WTC11 (cell line): Measurements from ENCODE around the gene TMEM40. TPM values are rescaled to one million over a fixed set of nuclear protein-coding genes. Genes with fewer than 3 reads are reported as not detected.

Source experiments
- ATAC-seq: fragments of 200-7000 bp; cut with Tn5 transposase; 2 replicates; pipeline ENCODE4 v1.10.0; 2021; ENCODE audit warnings: mild to moderate bottlenecking, moderate library complexity
- Bru-seq: library from RNA; stranded (reverse); fragments of 400-500 nt; gene quantifications from one replicate; lab custom pipeline; 2021; lab: Mats Ljungman, UMichigan
- CTCF ChIA-PET: fragments of 300-600 bp; sonication (Branson Sonifier 250); formaldehyde crosslinking; loops from one replicate; lab custom pipeline; 2021; ENCODE audit warnings: antibody characterized with exemption; lab: Charles Lee
- POLR2A ChIA-PET: fragments of 350-600 bp; sonication (Branson Sonifier 250); formaldehyde crosslinking; loops from one replicate; lab custom pipeline; 2021; ENCODE audit warnings: antibody characterized with exemption; lab: Charles Lee
- DNase-seq: peaks from one replicate; pipeline ENCODE4 v3.0.0; 2021; ENCODE audit warnings: low spot score
- H3K27ac Mint-ChIP-seq: 2 replicates; pipeline ENCODE4 v1.8.0; 2021; ENCODE audit warnings: mixed read lengths
- H3K27me3 Mint-ChIP-seq: 2 replicates; pipeline ENCODE4 v1.8.0; 2021; ENCODE audit warnings: low read depth, mild to moderate bottlenecking, moderate library complexity, mixed read lengths
- H3K36me3 Mint-ChIP-seq: 2 replicates; pipeline ENCODE4 v1.8.0; 2021; ENCODE audit warnings: mixed read lengths
- H3K4me1 Mint-ChIP-seq: 2 replicates; pipeline ENCODE4 v1.8.0; 2022; ENCODE audit warnings: mixed read lengths
- H3K4me3 Mint-ChIP-seq: 2 replicates; pipeline ENCODE4 v1.8.0; 2021; ENCODE audit warnings: mild to moderate bottlenecking, moderate library complexity, mixed read lengths
- H3K9me3 Mint-ChIP-seq: 2 replicates; pipeline ENCODE4 v1.8.0; 2021; ENCODE audit warnings: mixed read lengths
- AR ChIP-seq: fragments of 250-450 bp; sonication (Bioruptor Pico); IDR thresholded peaks from 2 replicates; pipeline ENCODE4 v1.9.0; 2021; ENCODE audit warnings: mild to moderate bottlenecking
- CREB1 ChIP-seq: sonication (generic); formaldehyde crosslinking; IDR thresholded peaks from 2 replicates; pipeline ENCODE4 v1.8.0; 2023; ENCODE audit warnings: mild to moderate bottlenecking, missing genetic modification reagents
- CREM ChIP-seq: sonication (generic); formaldehyde crosslinking; IDR thresholded peaks from 2 replicates; pipeline ENCODE4 v1.8.1; 2022; ENCODE audit warnings: mild to moderate bottlenecking, missing genetic modification reagents, moderate library complexity
- CTCF ChIP-seq: fragments of 200-600 bp; IDR thresholded peaks from 2 replicates; pipeline ENCODE4 v1.8.0; 2022; ENCODE audit warnings: antibody characterized with exemption
- EMX1 ChIP-seq: fragments of 250-450 bp; sonication (Bioruptor Pico); IDR thresholded peaks from 2 replicates; pipeline ENCODE4 v1.8.0; 2021; ENCODE audit warnings: mild to moderate bottlenecking
- ESRRA ChIP-seq: sonication (generic); formaldehyde crosslinking; IDR thresholded peaks from 2 replicates; pipeline ENCODE4 v1.8.1; 2022; ENCODE audit warnings: mild to moderate bottlenecking, missing genetic modification reagents, borderline replicate concordance
- FOXP1 ChIP-seq: sonication (generic); formaldehyde crosslinking; IDR thresholded peaks from 2 replicates; pipeline ENCODE4 v1.8.0; 2022; ENCODE audit warnings: missing genetic modification reagents, mild to moderate bottlenecking, moderate library complexity, borderline replicate concordance
- GRHL2 ChIP-seq: fragments of 250-450 bp; sonication (Bioruptor Pico); IDR thresholded peaks from 2 replicates; pipeline ENCODE4 v1.8.0; 2022; ENCODE audit warnings: mild to moderate bottlenecking, moderate library complexity; ENCODE audit not compliant: insufficient replicate concordance, severe bottlenecking
- KAT7 ChIP-seq: sonication (generic); formaldehyde crosslinking; IDR thresholded peaks from 2 replicates; pipeline ENCODE4 v1.8.1; 2023; ENCODE audit warnings: missing genetic modification reagents, mild to moderate bottlenecking, borderline replicate concordance
- MAX ChIP-seq: sonication (generic); formaldehyde crosslinking; IDR thresholded peaks from 2 replicates; pipeline ENCODE4 v1.8.0; 2022; ENCODE audit warnings: mild to moderate bottlenecking, missing genetic modification reagents
- MYBL2 ChIP-seq: sonication (generic); formaldehyde crosslinking; IDR thresholded peaks from 2 replicates; pipeline ENCODE4 v1.8.1; 2023; ENCODE audit warnings: mild to moderate bottlenecking, moderate library complexity, missing genetic modification reagents
- RELA ChIP-seq: sonication (generic); formaldehyde crosslinking; IDR thresholded peaks from 2 replicates; pipeline ENCODE4 v1.8.1; 2022; ENCODE audit warnings: missing genetic modification reagents, mild to moderate bottlenecking, borderline replicate concordance
- SOX15 ChIP-seq: fragments of 250-450 bp; sonication (Bioruptor Pico); IDR thresholded peaks from 2 replicates; pipeline ENCODE4 v1.9.0; 2021; ENCODE audit warnings: mild to moderate bottlenecking
- SP1 ChIP-seq: sonication (generic); formaldehyde crosslinking; conservative IDR thresholded peaks from 2 replicates; pipeline ENCODE4 v1.8.1; 2022; ENCODE audit warnings: missing genetic modification reagents
- TP53 ChIP-seq: sonication (generic); formaldehyde crosslinking; IDR thresholded peaks from 2 replicates; pipeline ENCODE4 v1.8.1; 2023; ENCODE audit warnings: mild to moderate bottlenecking, missing genetic modification reagents
- USF1 ChIP-seq: sonication (generic); formaldehyde crosslinking; IDR thresholded peaks from 2 replicates; pipeline ENCODE4 v1.8.0; 2022; ENCODE audit warnings: mild to moderate bottlenecking, missing genetic modification reagents
- USF2 ChIP-seq: sonication (generic); formaldehyde crosslinking; IDR thresholded peaks from 2 replicates; pipeline ENCODE4 v1.8.1; 2023; ENCODE audit warnings: mild to moderate bottlenecking, missing genetic modification reagents, moderate library complexity
- ZBTB21 ChIP-seq: sonication (generic); formaldehyde crosslinking; IDR thresholded peaks from 2 replicates; pipeline ENCODE4 v1.8.1; 2023; ENCODE audit warnings: mild to moderate bottlenecking, missing genetic modification reagents, borderline replicate concordance
- ZNF121 ChIP-seq: sonication (generic); formaldehyde crosslinking; IDR thresholded peaks from 2 replicates; pipeline ENCODE4 v1.8.0; 2023; ENCODE audit warnings: missing genetic modification reagents
- ZNF219 ChIP-seq: sonication (generic); formaldehyde crosslinking; IDR thresholded peaks from 2 replicates; pipeline ENCODE4 v1.8.0; 2023; ENCODE audit warnings: missing genetic modification reagents, mild to moderate bottlenecking, borderline replicate concordance
- ZNF423 ChIP-seq: fragments of 250-450 bp; sonication (Bioruptor Pico); IDR thresholded peaks from 2 replicates; pipeline ENCODE4 v2.1.2; 2022; ENCODE audit warnings: mild to moderate bottlenecking, moderate library complexity
- ZNF512 ChIP-seq: sonication (generic); formaldehyde crosslinking; IDR thresholded peaks from 2 replicates; pipeline ENCODE4 v1.8.1; 2022; ENCODE audit warnings: missing genetic modification reagents, borderline replicate concordance
- long read RNA-seq, 3 experiments: library from RNA in 1 of 3; library from capped mRNA in 1 of 3; library from polyadenylated mRNA in 1 of 3; unstranded in 2 of 3; stranded (forward) in 1 of 3; transcript quantifications; one replicate each; pipeline ENCODE4 v2.0.0, GENCODE V29; 2021
- total RNA-seq: library from RNA; stranded (reverse); gene quantifications from 3 replicates; pipeline ENCODE4 v1.2.3, GENCODE V29; 2021

The TMEM40 gene
- total RNA-seq (0.17 TPM in 1 of 3 replicates, not detected in the others), Bru-seq, nascent RNA (percentile 4 among the genes with signal in this experiment)
- long read RNA-seq, experiment 1, partial matches to known transcripts: 0 of 3 reads
- long read RNA-seq, experiment 1, other reads (novel, unspliced or antisense): 3 of 3 reads
- long read RNA-seq, experiment 2: 0 reads
- long read RNA-seq, experiment 3, partial matches to known transcripts: 0 of 1 reads
- long read RNA-seq, experiment 3, other reads (novel, unspliced or antisense): 1 of 1 reads

- peak; percentile 28 for DNase-seq
- Mint-ChIP-seq H3K4me3 (no peak within 1 kb of the TSS), H3K27me3 (peaks cover 2% of the 10 kb centered on the region; the same call in 1 of the 2 replicates), H3K4me1 (peaks cover 18% of the 10 kb centered on the region), H3K9me3 (no peaks in the 10 kb centered on the region), H3K27ac (peak within 1 kb of the TSS; percentile 66), H3K36me3 (no peaks in the 10 kb centered on the region)
- POLR2A ChIA-PET: no interaction called here
- ATAC-seq: peak; percentile 57
- CTCF ChIA-PET: interaction anchor here (1.1 to 2.1 kb wide), 3 partner anchors 13 to 52 kb away, joined by 3 to 4 read pairs (median 4); no protein-coding TSS in a partner anchor
- TF ChIP-seq MAX: 0 out of 2 replicates have a peak, but pooled peaks have one; percentile 34
- TF ChIP-seq MYBL2 (CRISPR knock-in tag): no peak
- TF ChIP-seq, all 79 proteins: peak for 1
These were observed at the start of gene TMEM40 for GRCh38 chr3:12759097-12759679. TMEM40 (minus strand) TSS chr3:12759259; CDS start chr3:12749832, 9,427 bp downstream.

- POLR2A ChIA-PET: no interaction called here
- CTCF ChIA-PET: interaction anchor here (2.3 to 4.3 kb wide), 3 partner anchors 11 to 102 kb away, joined by 22 to 62 read pairs (median 47); partner anchors contain the start of gene CAND2
- Mint-ChIP-seq H3K4me3 (peak overlapping the region; percentile 31), H3K9me3 (no peaks in the 10 kb centered on the region), H3K27me3 (no peaks in the 10 kb centered on the region; the same call in 1 of the 2 replicates), H3K4me1 (peaks cover 13% of the 10 kb centered on the region), H3K36me3 (peaks cover 11% of the 10 kb centered on the region; the same call in 1 of the 2 replicates), H3K27ac (no peak overlapping the region)
- DNase-seq (no peak), ATAC-seq (no peak)
- no peak for TF ChIP-seq ZNF512
- TF ChIP-seq SP1 (CRISPR knock-in tag): no peak
- TF ChIP-seq MYBL2 (CRISPR knock-in tag): no peak
- TF ChIP-seq SOX15: no peak
- TF ChIP-seq ZNF219 (CRISPR knock-in tag): no peak
- no peak for TF ChIP-seq ZBTB21 (CRISPR knock-in tag)
- TF ChIP-seq FOXP1: no peak
- TF ChIP-seq USF1 (CRISPR knock-in tag): no peak
These were observed 49.5 kb upstream of the TMEM40 start for GRCh38 chr3:12808587-12808986.

DNA sequence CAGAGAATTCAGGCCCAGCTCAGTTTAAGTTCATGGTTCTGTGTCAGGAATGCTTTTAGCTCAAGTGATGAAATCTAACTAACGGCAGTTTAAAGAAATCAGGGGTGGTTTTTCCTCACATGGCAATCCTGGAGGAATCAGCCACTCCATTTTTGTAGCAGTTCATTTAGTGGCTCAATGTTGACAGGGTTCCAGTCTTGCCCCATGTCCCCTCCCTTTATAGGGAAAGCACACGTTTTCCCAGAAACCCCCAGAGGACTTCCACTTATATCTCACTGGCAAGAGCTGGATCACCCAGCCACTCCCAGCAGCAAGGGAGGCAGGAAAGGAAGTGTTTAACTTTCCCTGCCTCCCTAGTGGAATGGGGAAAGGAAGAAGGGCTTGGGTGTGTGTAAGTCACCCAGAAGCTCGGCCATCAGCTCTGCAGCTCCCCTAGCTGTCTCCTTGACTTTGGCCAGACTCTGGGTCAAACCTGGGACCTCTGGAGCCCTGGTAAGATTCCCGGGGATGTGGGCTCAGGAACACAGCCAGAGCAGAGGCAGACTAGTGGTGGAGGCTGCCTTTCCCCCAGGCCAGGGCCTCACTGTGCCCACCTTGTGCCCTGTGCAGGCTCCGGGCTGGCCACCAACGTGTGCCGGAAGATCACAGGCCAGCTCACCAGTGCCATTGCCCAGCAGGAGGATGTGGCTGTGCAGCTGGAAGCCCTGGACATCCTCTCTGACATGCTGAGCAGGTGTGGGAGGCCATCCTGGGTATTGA, 48.7 kb upstream of the TMEM40 start:
- CTCF ChIA-PET: interaction anchor here (0.7 to 4.3 kb wide), 6 partner anchors 10 to 160 kb away, joined by 3 to 62 read pairs (median 5); partner anchors contain the start of gene CAND2

More for the DNA sequence above, 48.7 kb upstream of the TMEM40 start:
- H3K36me3 Mint-ChIP-seq: peaks cover 15% of the 10 kb centered on the region; the same call in 1 of the 2 replicates
- DNase-seq: no peak
- H3K27me3 Mint-ChIP-seq: no peaks in the 10 kb centered on the region; the same call in 1 of the 2 replicates
- POLR2A ChIA-PET: interaction anchor here (1.0 kb wide), 1 partner anchor 10 kb away, joined by 3 read pairs; no protein-coding TSS in a partner anchor
- H3K27ac Mint-ChIP-seq: no peak overlapping the region
- TF ChIP-seq RELA (CRISPR knock-in tag): no peak
- TF ChIP-seq EMX1 (CRISPR knock-in tag): no peak
- no peak for TF ChIP-seq CREB1 (CRISPR knock-in tag)
- no peak for TF ChIP-seq KAT7 (CRISPR knock-in tag)
- no peak for TF ChIP-seq CTCF
- no peak for TF ChIP-seq CREM (CRISPR knock-in tag)
- no peak for TF ChIP-seq ZNF121 (CRISPR knock-in tag)
- TF ChIP-seq AR: no peak
- TF ChIP-seq ZNF423 (CRISPR knock-in tag): no peak
- TF ChIP-seq USF2: no peak
- TF ChIP-seq TP53: no peak
- TF ChIP-seq GRHL2 (CRISPR knock-in tag): no peak
- no peak for TF ChIP-seq ESRRA (CRISPR knock-in tag)
- H3K4me1 Mint-ChIP-seq: peaks cover 13% of the 10 kb centered on the region
- no peak for ATAC-seq
- no peak overlapping the region for H3K4me3 Mint-ChIP-seq
- no peaks in the 10 kb centered on the region for H3K9me3 Mint-ChIP-seq
